ENCODE data around the gene EFCAB6. TPM values are rescaled to one million over a fixed set of nuclear protein-coding genes. Genes with fewer than 3 reads are reported as not detected.

The EFCAB6 gene
- total and polyA plus RNA-seq, 10 of the 15 experiments (the other 5 are each of a cell fraction or from before 2014, with no cell fraction given) = 0.05 to 0.42 (median 0.19) TPM

DNA sequence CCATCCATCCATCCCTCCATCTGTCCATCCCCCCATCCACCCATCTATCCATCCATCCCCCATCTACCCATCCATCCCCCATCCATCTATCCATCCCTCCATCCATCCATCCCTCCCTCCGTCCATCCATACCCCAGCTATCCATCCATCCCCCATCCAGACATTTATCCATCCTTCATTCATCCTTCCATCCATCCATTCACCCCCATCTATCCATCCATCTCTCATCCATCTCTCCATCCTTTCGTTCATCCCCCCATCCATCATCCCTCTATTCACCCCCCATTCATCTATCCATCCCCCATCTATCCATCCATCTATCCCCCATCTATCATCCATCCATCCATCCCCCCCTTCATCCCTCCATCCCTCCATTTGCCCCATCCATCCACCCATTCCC lies 302.8 kb downstream of the EFCAB6 start:
- in situ Hi-C loops (cut with MboI) = no loop called here
- WGBS (ENCODE audit: insufficient coverage, insufficient replicate concordance, low lambda C conversion rate, missing lambda C conversion rate) = 0% methylated on average over 1 of the region's 2 CpGs
- TF ChIP-seq SMAD5 (IDR thresholded peaks at IDR 0.05; ENCODE audit: low read depth) (no peak), CHD2 (IDR thresholded peaks at IDR 0.05; ENCODE audit: borderline replicate concordance, low read depth, low read length) (no peak), BRCA1 (IDR thresholded peaks at IDR 0.05; ENCODE audit: low read depth, low read length) (no peak), CBFB (IDR thresholded peaks at IDR 0.05; ENCODE audit: low read depth) (no peak), TAF1 (IDR thresholded peaks at IDR 0.05; ENCODE audit: borderline replicate concordance, low read depth, low read length) (no peak), SIX5 (IDR thresholded peaks at IDR 0.05; ENCODE audit: low read depth, low read length, severe bottlenecking) (no peak), PKNOX1 (IDR thresholded peaks at IDR 0.05) (no peak), LARP7 (IDR thresholded peaks at IDR 0.05) (no peak), WRNIP1 (IDR thresholded peaks at IDR 0.05; ENCODE audit: borderline replicate concordance, low read depth, low read length) (no peak), EED (IDR thresholded peaks at IDR 0.05; ENCODE audit: low read depth) (no peak), CHD4 (IDR thresholded peaks at IDR 0.05) (no peak), NR2F1 (conservative IDR thresholded peaks at IDR 0.05) (no peak), STAT3 (IDR thresholded peaks at IDR 0.05; ENCODE audit: low read depth, low read length) (no peak), EGR1 (IDR thresholded peaks at IDR 0.05; ENCODE audit: borderline replicate concordance in 1 of 2, low read depth in 2 of 2, low read length in 2 of 2) (no peak), MTA2 (IDR thresholded peaks at IDR 0.05; ENCODE audit: low read depth) (no peak), PRDM15 (CRISPR knock-in tag; IDR thresholded peaks at IDR 0.05) (no peak)
- TF ChIP-seq, protein P1, sequence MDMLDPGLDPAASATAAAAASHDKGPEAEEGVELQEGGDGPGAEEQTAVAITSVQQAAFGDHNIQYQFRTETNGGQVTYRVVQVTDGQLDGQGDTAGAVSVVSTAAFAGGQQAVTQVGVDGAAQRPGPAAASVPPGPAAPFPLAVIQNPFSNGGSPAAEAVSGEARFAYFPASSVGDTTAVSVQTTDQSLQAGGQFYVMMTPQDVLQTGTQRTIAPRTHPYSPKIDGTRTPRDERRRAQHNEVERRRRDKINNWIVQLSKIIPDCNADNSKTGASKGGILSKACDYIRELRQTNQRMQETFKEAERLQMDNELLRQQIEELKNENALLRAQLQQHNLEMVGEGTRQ (IDR thresholded peaks at IDR 0.05; ENCODE audit: borderline replicate concordance, low read depth, low read length) = no peak
- TF ChIP-seq, protein P2, sequence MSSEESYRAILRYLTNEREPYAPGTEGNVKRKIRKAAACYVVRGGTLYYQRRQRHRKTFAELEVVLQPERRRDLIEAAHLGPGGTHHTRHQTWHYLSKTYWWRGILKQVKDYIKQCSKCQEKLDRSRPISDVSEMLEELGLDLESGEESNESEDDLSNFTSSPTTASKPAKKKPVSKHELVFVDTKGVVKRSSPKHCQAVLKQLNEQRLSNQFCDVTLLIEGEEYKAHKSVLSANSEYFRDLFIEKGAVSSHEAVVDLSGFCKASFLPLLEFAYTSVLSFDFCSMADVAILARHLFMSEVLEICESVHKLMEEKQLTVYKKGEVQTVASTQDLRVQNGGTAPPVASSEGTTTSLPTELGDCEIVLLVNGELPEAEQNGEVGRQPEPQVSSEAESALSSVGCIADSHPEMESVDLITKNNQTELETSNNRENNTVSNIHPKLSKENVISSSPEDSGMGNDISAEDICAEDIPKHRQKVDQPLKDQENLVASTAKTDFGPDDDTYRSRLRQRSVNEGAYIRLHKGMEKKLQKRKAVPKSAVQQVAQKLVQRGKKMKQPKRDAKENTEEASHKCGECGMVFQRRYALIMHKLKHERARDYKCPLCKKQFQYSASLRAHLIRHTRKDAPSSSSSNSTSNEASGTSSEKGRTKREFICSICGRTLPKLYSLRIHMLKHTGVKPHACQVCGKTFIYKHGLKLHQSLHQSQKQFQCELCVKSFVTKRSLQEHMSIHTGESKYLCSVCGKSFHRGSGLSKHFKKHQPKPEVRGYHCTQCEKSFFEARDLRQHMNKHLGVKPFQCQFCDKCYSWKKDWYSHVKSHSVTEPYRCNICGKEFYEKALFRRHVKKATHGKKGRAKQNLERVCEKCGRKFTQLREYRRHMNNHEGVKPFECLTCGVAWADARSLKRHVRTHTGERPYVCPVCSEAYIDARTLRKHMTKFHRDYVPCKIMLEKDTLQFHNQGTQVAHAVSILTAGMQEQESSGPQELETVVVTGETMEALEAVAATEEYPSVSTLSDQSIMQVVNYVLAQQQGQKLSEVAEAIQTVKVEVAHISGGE (CRISPR knock-in tag; IDR thresholded peaks at IDR 0.05) = no peak

More for the DNA sequence above, 302.8 kb downstream of the EFCAB6 start:
- Histone ChIP-seq H3K4me1 (ENCODE audit: control insufficient read depth, insufficient read depth, low read length) (no peaks in the 10 kb centered on the region), H3K36me3 (ENCODE audit: control insufficient read depth in 2 of 2, insufficient read depth in 2 of 2, low read length in 1 of 2) (no peaks in the 10 kb centered on the region), H3K4me3 (no peak overlapping the region), H3K27me3 (replicated peaks in 1 of 2; ENCODE audit: control insufficient read depth in 2 of 2, insufficient read depth in 2 of 2, low read length in 1 of 2) (no peaks in the 10 kb centered on the region), H3K79me2 (ENCODE audit: control insufficient read depth, insufficient read depth, low read length) (no peaks in the 10 kb centered on the region), H3K9ac (ENCODE audit: control insufficient read depth, insufficient read depth, low read length) (no peak overlapping the region), H4K20me1 (ENCODE audit: control insufficient read depth, insufficient read depth) (no peaks in the 10 kb centered on the region), H3K9me3 (replicated peaks; ENCODE audit: control insufficient read depth, insufficient read depth, low read length) (no peaks in the 10 kb centered on the region), H3K4me2 (ENCODE audit: control insufficient read depth, insufficient read depth) (no peak overlapping the region), H2AFZ (ENCODE audit: control insufficient read depth, low read depth, low read length) (no peak overlapping the region), H3K27ac (ENCODE audit: control insufficient read depth, insufficient read depth) (no peak overlapping the region)
- DNase-seq (ENCODE audit: low read depth, low spot score) = no peak
- intact Hi-C loops (cut with micrococcal nuclease; ENCODE audit: unreplicated experiment) = no loop called here
- no peak for FAIRE-seq
- ChIA-PET SMC1A (ENCODE audit: uncharacterized antibody, unreplicated experiment) (no interaction called here), RAD21 (ENCODE audit: unreplicated experiment) (no interaction called here), POLR2A (no interaction called here), CTCF (no interaction called here)
- ATAC-seq = no peak
- no TSS peak for BruUV-seq (replicated peaks)

Measured in GM12878 (cell line).